ENCODE data around the gene PDK2.

Gene PDK2

DNA sequence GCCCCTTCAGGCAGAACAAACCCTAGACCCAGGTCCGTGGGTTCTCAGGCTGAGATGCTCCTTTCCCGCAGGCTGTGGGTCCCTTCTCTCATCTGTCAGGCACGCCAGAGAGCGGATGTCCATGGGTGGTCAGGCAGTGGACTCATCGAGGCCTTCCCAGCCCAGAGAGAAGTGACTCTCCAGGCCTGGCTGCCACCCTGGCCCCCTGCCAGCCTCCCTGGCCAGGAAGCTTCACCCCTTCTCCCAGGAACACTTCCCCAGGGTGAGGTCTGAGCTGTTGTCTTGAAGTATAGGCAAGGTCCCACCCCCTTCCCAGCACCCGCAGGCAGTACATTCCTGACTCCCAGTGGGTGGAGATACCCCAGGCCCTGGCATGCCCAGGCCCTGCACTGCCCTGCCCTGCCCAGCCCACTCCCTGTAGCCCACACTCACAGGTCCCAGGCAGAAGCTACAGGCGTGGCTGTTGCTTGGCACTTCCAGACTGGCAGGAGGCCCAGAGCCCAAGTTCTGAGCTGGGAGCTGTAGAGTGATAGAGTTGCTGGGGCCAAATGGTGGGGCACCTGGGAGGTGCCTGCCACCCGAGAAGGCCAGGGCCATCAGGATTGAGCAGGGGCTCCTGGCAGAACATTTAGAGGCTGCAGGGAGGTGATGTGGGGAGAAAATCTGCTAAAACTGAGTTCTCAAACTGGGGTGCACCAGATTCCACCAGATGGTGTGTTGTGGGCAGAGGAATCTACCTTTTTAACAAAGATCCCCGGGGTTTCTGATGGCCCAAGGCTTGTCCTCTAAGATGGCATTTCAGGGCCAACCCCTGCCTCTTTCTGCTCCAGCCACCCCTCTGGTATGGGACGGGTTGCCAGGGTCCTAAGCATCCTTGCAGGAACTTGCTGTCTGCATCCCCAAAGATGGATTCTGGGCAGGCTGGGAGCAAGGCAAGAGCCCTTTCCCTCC lies 32.6 kb upstream of the PDK2 start:
- no peak overlapping the region for H3K4me2 ChIP-seq
- H3K36me3 ChIP-seq (ENCODE audit: insufficient read depth): no peaks in the 10 kb centered on the region
- H4K20me1 ChIP-seq (ENCODE audit: insufficient read depth): no peaks in the 10 kb centered on the region
- no peaks in the 10 kb centered on the region for H3K79me2 ChIP-seq (ENCODE audit: insufficient read depth, low read depth)
- H3K27me3 ChIP-seq (ENCODE audit: insufficient read depth, low read depth): peaks cover 5% of the 10 kb centered on the region; the same call in 1 of the 2 replicates
- TF ChIP-seq, protein P1, sequence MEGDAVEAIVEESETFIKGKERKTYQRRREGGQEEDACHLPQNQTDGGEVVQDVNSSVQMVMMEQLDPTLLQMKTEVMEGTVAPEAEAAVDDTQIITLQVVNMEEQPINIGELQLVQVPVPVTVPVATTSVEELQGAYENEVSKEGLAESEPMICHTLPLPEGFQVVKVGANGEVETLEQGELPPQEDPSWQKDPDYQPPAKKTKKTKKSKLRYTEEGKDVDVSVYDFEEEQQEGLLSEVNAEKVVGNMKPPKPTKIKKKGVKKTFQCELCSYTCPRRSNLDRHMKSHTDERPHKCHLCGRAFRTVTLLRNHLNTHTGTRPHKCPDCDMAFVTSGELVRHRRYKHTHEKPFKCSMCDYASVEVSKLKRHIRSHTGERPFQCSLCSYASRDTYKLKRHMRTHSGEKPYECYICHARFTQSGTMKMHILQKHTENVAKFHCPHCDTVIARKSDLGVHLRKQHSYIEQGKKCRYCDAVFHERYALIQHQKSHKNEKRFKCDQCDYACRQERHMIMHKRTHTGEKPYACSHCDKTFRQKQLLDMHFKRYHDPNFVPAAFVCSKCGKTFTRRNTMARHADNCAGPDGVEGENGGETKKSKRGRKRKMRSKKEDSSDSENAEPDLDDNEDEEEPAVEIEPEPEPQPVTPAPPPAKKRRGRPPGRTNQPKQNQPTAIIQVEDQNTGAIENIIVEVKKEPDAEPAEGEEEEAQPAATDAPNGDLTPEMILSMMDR (conservative IDR thresholded peaks at IDR 0.05; ENCODE audit: low read depth, low read length): no peak
- H3K27ac ChIP-seq: no peak overlapping the region
- H3K4me3 ChIP-seq (IDR thresholded peaks at IDR 0.05; ENCODE audit: insufficient read depth, low read depth, low read length): no peak overlapping the region
- no peaks in the 10 kb centered on the region for H3K4me1 ChIP-seq (ENCODE audit: low read depth, poor library complexity, severe bottlenecking)
- H3K9ac ChIP-seq: no peak overlapping the region
- H2AFZ ChIP-seq (ENCODE audit: low read depth): no peak overlapping the region

DNA sequence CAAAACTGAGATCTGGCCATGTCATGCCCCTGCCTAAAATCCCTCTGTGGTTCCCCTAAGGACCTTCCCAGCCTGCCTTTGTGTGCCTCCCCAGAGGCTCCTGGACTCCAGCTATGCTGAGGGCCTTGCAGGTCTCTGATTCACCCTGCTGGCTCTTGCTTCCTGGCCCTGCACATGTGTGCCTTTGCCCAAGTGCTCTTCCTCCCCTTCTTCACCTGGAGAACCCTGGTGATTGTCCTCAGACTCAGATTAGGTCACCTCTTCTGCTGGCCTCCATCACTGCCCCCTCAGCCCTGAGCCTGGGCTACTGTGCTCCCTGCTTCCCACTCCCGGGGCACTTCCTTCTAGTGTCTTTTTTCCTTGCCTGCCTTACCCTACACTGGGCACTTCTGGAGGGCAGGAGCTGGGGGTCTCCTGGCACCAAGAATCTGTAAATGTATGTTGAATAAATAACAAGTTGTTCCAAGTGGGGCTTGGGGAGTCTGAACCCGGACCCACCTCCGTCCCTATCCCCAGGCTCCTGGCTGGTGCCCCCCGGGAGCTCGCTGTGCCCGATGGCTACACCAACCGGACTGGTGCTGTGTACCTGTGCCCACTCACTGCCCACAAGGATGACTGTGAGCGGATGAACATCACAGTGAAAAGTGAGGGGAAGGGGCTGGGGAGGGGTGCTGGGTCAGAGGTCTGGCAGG lies 31.4 kb upstream of the PDK2 start:
- Histone ChIP-seq H2AFZ (ENCODE audit: low read depth) (no peak overlapping the region), H3K27me3 (ENCODE audit: insufficient read depth, low read depth) (peaks cover 5% of the 10 kb centered on the region; the same call in 1 of the 2 replicates), H3K27ac (no peak overlapping the region), H3K4me3 (IDR thresholded peaks at IDR 0.05; ENCODE audit: insufficient read depth, low read depth, low read length) (no peak overlapping the region), H3K79me2 (ENCODE audit: insufficient read depth, low read depth) (no peaks in the 10 kb centered on the region), H3K4me2 (no peak overlapping the region), H3K36me3 (ENCODE audit: insufficient read depth) (no peaks in the 10 kb centered on the region), H3K4me1 (ENCODE audit: low read depth, poor library complexity, severe bottlenecking) (no peaks in the 10 kb centered on the region), H4K20me1 (ENCODE audit: insufficient read depth) (no peaks in the 10 kb centered on the region), H3K9ac (no peak overlapping the region)
- TF ChIP-seq, protein P1 (conservative IDR thresholded peaks at IDR 0.05; ENCODE audit: low read depth, low read length): no peak

DNA sequence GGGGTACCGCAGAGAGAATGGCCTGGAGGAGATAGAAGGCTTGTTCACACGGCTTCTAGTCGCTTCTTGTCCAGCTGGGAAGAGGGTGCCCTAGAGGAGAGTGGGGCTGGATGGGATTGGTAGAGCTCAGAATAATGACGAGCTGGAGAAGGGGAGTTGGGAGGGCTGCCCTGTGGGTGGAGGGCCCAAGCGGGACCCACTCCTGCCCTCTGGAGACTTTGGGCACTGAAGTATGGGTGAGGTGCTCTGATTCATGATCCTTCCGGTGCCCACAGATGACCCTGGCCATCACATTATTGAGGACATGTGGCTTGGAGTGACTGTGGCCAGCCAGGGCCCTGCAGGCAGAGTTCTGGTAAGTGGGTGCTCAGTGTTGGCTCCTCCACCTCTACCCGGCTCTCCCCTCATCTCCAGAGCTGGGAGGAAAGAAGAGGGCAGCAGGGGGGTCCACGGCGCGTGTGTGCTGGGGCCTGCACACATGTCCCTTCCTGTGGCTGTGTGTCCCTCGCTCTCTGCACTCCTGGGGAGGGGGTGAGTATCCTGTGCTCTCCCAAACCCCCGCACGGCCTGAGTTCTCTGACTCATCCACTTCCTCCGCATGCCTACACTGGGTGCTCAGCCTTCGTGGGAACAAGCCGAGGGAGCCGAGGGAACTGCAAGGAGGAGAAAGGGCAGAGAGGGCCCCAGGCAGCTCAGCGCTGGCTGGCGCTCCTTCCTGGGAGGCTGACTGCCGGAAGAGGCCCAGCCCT lies 30.7 kb upstream of the PDK2 start:
- no peak overlapping the region for H3K27ac ChIP-seq
- no peaks in the 10 kb centered on the region for H4K20me1 ChIP-seq (ENCODE audit: insufficient read depth)
- no peaks in the 10 kb centered on the region for H3K4me1 ChIP-seq (ENCODE audit: low read depth, poor library complexity, severe bottlenecking)
- no peak overlapping the region for H2AFZ ChIP-seq (ENCODE audit: low read depth)
- H3K4me2 ChIP-seq: no peak overlapping the region
- TF ChIP-seq, protein P1 (conservative IDR thresholded peaks at IDR 0.05; ENCODE audit: low read depth, low read length): no peak
- H3K36me3 ChIP-seq (ENCODE audit: insufficient read depth): no peaks in the 10 kb centered on the region
- no peak overlapping the region for H3K4me3 ChIP-seq (IDR thresholded peaks at IDR 0.05; ENCODE audit: insufficient read depth, low read depth, low read length)
- peaks cover 5% of the 10 kb centered on the region; the same call in 1 of the 2 replicates for H3K27me3 ChIP-seq (ENCODE audit: insufficient read depth, low read depth)
- H3K79me2 ChIP-seq (ENCODE audit: insufficient read depth, low read depth): no peaks in the 10 kb centered on the region
- H3K9ac ChIP-seq: no peak overlapping the region

DNA sequence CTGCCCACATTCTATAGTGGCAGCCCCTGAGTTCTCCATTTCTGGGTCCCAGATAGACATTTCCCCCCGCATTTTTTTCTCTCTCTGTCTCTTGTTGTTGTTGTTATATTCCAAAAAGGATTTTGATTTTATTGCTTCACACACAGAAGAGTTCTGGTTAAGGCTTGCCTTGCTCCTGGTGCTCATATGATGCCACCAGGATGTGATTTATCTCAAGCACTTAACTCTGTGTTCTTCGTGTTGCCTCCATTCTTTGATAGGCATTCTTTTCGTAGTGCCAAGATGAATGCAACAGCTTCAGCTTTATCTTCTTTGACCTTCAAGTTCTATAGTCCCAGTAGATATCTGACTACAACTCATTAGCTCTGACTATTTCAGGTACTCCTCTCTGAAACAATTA lies 30.1 kb upstream of the PDK2 start:
- H3K9ac ChIP-seq: no peak overlapping the region

More for the DNA sequence above, 30.1 kb upstream of the PDK2 start:
- no peak overlapping the region for H3K27ac ChIP-seq
- H4K20me1 ChIP-seq (ENCODE audit: insufficient read depth): no peaks in the 10 kb centered on the region
- TF ChIP-seq, protein P1 (conservative IDR thresholded peaks at IDR 0.05; ENCODE audit: low read depth, low read length): no peak
- no peaks in the 10 kb centered on the region for H3K36me3 ChIP-seq (ENCODE audit: insufficient read depth)
- H3K4me3 ChIP-seq (IDR thresholded peaks at IDR 0.05; ENCODE audit: insufficient read depth, low read depth, low read length): no peak overlapping the region
- H3K27me3 ChIP-seq (ENCODE audit: insufficient read depth, low read depth): peaks cover 3% of the 10 kb centered on the region; the same call in 1 of the 2 replicates
- H3K4me2 ChIP-seq: no peak overlapping the region
- H2AFZ ChIP-seq (ENCODE audit: low read depth): no peak overlapping the region
- no peaks in the 10 kb centered on the region for H3K79me2 ChIP-seq (ENCODE audit: insufficient read depth, low read depth)
- no peaks in the 10 kb centered on the region for H3K4me1 ChIP-seq (ENCODE audit: low read depth, poor library complexity, severe bottlenecking)
